ENCODE measurements around the gene PARD3B.

GRCh38 chr2:205139822-205140463 lies 594.7 kb downstream of the PARD3B start:
- TF ChIP-seq CTCF (IDR thresholded peaks at IDR 0.05), result no peak
- no peak for TF ChIP-seq POLR2A (IDR thresholded peaks at IDR 0.05)
- peak; percentile 69 to 79 for TF ChIP-seq POLR2AphosphoS5 (IDR thresholded peaks at IDR 0.05; ENCODE audit: insufficient read depth in 1 of 2, low read depth in 1 of 2)
